Measurements from ENCODE around the gene PNMA8C.
"Not testable (repeated sequence)": the region's sequence is repeated elsewhere in the genome, so short reads cannot be mapped to it uniquely, and the experiment has no call there.

PNMA8C gene

GRCh38 chr19:46404753-46405468 lies 23.8 kb downstream of the PNMA8C start:
- H3K9ac ChIP-seq (ENCODE audit: insufficient read length), result peak overlapping the region; percentile 64
- H3K9me3 ChIP-seq (ENCODE audit: low read depth, low read length), result no peaks in the 10 kb centered on the region
- TF ChIP-seq POLR2AphosphoS5 (IDR thresholded peaks at IDR 0.05; ENCODE audit: borderline replicate concordance, low read depth, low read length) (no peak; the same call in 1 of the 2 replicates), FOXP2 (optimal IDR thresholded peaks at IDR 0.05; ENCODE audit: control extremely low read depth, extremely low read length, insufficient read depth) (no peak), EZH2 (IDR thresholded peaks at IDR 0.05) (no peak)
- H3K27ac ChIP-seq, result peak overlapping the region; percentile 72
- no peak for DNase-seq (ENCODE audit: low read depth, low spot score)
- peak overlapping the region; percentile 74 for H3K4me3 ChIP-seq
- H3K36me3 ChIP-seq (ENCODE audit: insufficient read depth, low read length), result no peaks in the 10 kb centered on the region

- DNase-seq (ENCODE audit: low read depth, low spot score), result no peak
- TF ChIP-seq EZH2 (IDR thresholded peaks at IDR 0.05), result no peak
- peak; percentile 44; the same call in 1 of the 2 replicates for TF ChIP-seq POLR2AphosphoS5 (IDR thresholded peaks at IDR 0.05; ENCODE audit: borderline replicate concordance, low read depth, low read length)
- TF ChIP-seq FOXP2 (optimal IDR thresholded peaks at IDR 0.05; ENCODE audit: control extremely low read depth, extremely low read length, insufficient read depth), result no peak
- Histone ChIP-seq H3K27ac (peak overlapping the region; percentile 72), H3K4me3 (peak overlapping the region; percentile 74), H3K36me3 (ENCODE audit: insufficient read depth, low read length) (no peaks in the 10 kb centered on the region), H3K9me3 (ENCODE audit: low read depth, low read length) (no peaks in the 10 kb centered on the region), H3K9ac (ENCODE audit: insufficient read length) (peak overlapping the region; percentile 64)
Measured at GRCh38 chr19:46404055-46404752, 24.5 kb downstream of the PNMA8C start.

GRCh38 chr19:46402725-46403124 lies 26.0 kb downstream of the PNMA8C start:
- H3K4me3 ChIP-seq, result peak overlapping the region; percentile 53; the same call in 1 of the 2 replicates
- H3K9me3 ChIP-seq (ENCODE audit: low read depth, low read length), result no peaks in the 10 kb centered on the region
- DNase-seq (ENCODE audit: low read depth, low spot score), result no peak
- H3K27ac ChIP-seq, result no peak overlapping the region
- H3K9ac ChIP-seq (ENCODE audit: insufficient read length), result no peak overlapping the region
- TF ChIP-seq POLR2AphosphoS5 (IDR thresholded peaks at IDR 0.05; ENCODE audit: borderline replicate concordance, low read depth, low read length), result no peak
- TF ChIP-seq FOXP2 (optimal IDR thresholded peaks at IDR 0.05; ENCODE audit: control extremely low read depth, extremely low read length, insufficient read depth), result no peak
- no peak for TF ChIP-seq EZH2 (IDR thresholded peaks at IDR 0.05)
- H3K36me3 ChIP-seq (ENCODE audit: insufficient read depth, low read length), result no peaks in the 10 kb centered on the region

- H3K9ac ChIP-seq (ENCODE audit: insufficient read length); H3K36me3 ChIP-seq (ENCODE audit: insufficient read depth, low read length); DNase-seq (ENCODE audit: low read depth, low spot score); H3K9me3 ChIP-seq (ENCODE audit: low read depth, low read length); H3K4me3 ChIP-seq; H3K27ac ChIP-seq: not testable (repeated sequence)
Measured at GRCh38 chr19:46397801-46398479, 30.8 kb downstream of the PNMA8C start.

- TF ChIP-seq FOXP2 (optimal IDR thresholded peaks at IDR 0.05; ENCODE audit: control extremely low read depth, extremely low read length, insufficient read depth) (no peak), POLR2AphosphoS5 (IDR thresholded peaks at IDR 0.05; ENCODE audit: borderline replicate concordance, low read depth, low read length) (no peak; the same call in 1 of the 2 replicates), EZH2 (IDR thresholded peaks at IDR 0.05) (no peak)
- Histone ChIP-seq H3K27ac (no peak overlapping the region), H3K36me3 (ENCODE audit: insufficient read depth, low read length) (peaks cover 22% of the 10 kb centered on the region), H3K4me3 (no peak overlapping the region), H3K9ac (ENCODE audit: insufficient read length) (no peak overlapping the region), H3K9me3 (ENCODE audit: low read depth, low read length) (no peaks in the 10 kb centered on the region)
- no peak for DNase-seq (ENCODE audit: low read depth, low spot score)
Measured at GRCh38 chr19:46394402-46394797, 34.3 kb downstream of the PNMA8C start.

GRCh38 chr19:46393456-46394401 lies 35.0 kb downstream of the PNMA8C start:
- no peak overlapping the region for H3K4me3 ChIP-seq
- TF ChIP-seq POLR2AphosphoS5 (IDR thresholded peaks at IDR 0.05; ENCODE audit: borderline replicate concordance, low read depth, low read length) (no peak), FOXP2 (optimal IDR thresholded peaks at IDR 0.05; ENCODE audit: control extremely low read depth, extremely low read length, insufficient read depth) (no peak), EZH2 (IDR thresholded peaks at IDR 0.05) (no peak)
- DNase-seq (ENCODE audit: low read depth, low spot score), result no peak
- H3K27ac ChIP-seq, result peak overlapping the region; percentile 77; the same call in 1 of the 2 replicates
- H3K9me3 ChIP-seq (ENCODE audit: low read depth, low read length), result no peaks in the 10 kb centered on the region
- peaks cover 28% of the 10 kb centered on the region for H3K36me3 ChIP-seq (ENCODE audit: insufficient read depth, low read length)
- H3K9ac ChIP-seq (ENCODE audit: insufficient read length), result no peak overlapping the region

GRCh38 chr19:46392837-46393236 lies 35.9 kb downstream of the PNMA8C start:
- Histone ChIP-seq H3K4me3 (peak overlapping the region; percentile 16; the same call in 1 of the 2 replicates), H3K27ac (peak overlapping the region; percentile 77), H3K9me3 (ENCODE audit: low read depth, low read length) (no peaks in the 10 kb centered on the region), H3K9ac (ENCODE audit: insufficient read length) (no peak overlapping the region), H3K36me3 (ENCODE audit: insufficient read depth, low read length) (peaks cover 36% of the 10 kb centered on the region)
- TF ChIP-seq POLR2AphosphoS5 (IDR thresholded peaks at IDR 0.05; ENCODE audit: borderline replicate concordance, low read depth, low read length) (no peak), FOXP2 (optimal IDR thresholded peaks at IDR 0.05; ENCODE audit: control extremely low read depth, extremely low read length, insufficient read depth) (no peak), EZH2 (IDR thresholded peaks at IDR 0.05) (no peak)
- no peak for DNase-seq (ENCODE audit: low read depth, low spot score)
